Measurements from ENCODE around the gene HECA. TPM values are rescaled to one million over a fixed set of nuclear protein-coding genes. Genes with fewer than 3 reads are reported as not detected.

Gene HECA
- polyA plus RNA-seq, 2 of the 4 experiments (the other 2 are of a cell fraction), result 1.3 to 2.2 TPM

GRCh38 chr6:139108378-139108777 is 26.5 kb upstream of the HECA start:
- no peak overlapping the region for H3K4me2 ChIP-seq
- no peak overlapping the region for H3K4me3 ChIP-seq
- CTCF ChIA-PET, result interaction anchor here (1.3 kb wide), 1 partner anchor 10 kb away, joined by 3 read pairs; no protein-coding TSS in a partner anchor
- TF ChIP-seq CBX8 (IDR thresholded peaks at IDR 0.05) (no peak), NPAS2 (CRISPR knock-in tag; IDR thresholded peaks at IDR 0.05; ENCODE audit: borderline replicate concordance) (no peak), ZNF302 (CRISPR knock-in tag; IDR thresholded peaks at IDR 0.05) (no peak), HOXB5 (CRISPR knock-in tag; IDR thresholded peaks at IDR 0.05) (no peak), MAFK (IDR thresholded peaks at IDR 0.05; ENCODE audit: partially characterized antibody) (no peak), ESRRA (IDR thresholded peaks at IDR 0.05; ENCODE audit: borderline replicate concordance, low read length) (no peak), PHF8 (IDR thresholded peaks at IDR 0.05; ENCODE audit: borderline replicate concordance, low read depth) (no peak), TFCP2L1 (CRISPR knock-in tag; IDR thresholded peaks at IDR 0.05) (no peak), GATA3 (IDR thresholded peaks at IDR 0.05; ENCODE audit: borderline replicate concordance) (no peak), FOSB (CRISPR knock-in tag; IDR thresholded peaks at IDR 0.05) (no peak), NFE2L2 (conservative IDR thresholded peaks at IDR 0.05; ENCODE audit: low read length) (no peak)
- TF ChIP-seq, protein P1, sequence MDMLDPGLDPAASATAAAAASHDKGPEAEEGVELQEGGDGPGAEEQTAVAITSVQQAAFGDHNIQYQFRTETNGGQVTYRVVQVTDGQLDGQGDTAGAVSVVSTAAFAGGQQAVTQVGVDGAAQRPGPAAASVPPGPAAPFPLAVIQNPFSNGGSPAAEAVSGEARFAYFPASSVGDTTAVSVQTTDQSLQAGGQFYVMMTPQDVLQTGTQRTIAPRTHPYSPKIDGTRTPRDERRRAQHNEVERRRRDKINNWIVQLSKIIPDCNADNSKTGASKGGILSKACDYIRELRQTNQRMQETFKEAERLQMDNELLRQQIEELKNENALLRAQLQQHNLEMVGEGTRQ (IDR thresholded peaks at IDR 0.05), result no peak
- H3K9me3 ChIP-seq, result no peaks in the 10 kb centered on the region
- DNase-seq (ENCODE audit: low read depth in 1 of 2, low spot score in 1 of 2), result no peak
- POLR2A ChIA-PET, result no interaction called here
- no peak overlapping the region for H3K27ac ChIP-seq
- no peaks in the 10 kb centered on the region for H3K4me1 ChIP-seq
- ATAC-seq, result no peak
- FAIRE-seq, result no peak
- 83% methylated on average over 8 of the region's 8 CpGs for WGBS (ENCODE audit: missing lambda C conversion rate)

DNA sequence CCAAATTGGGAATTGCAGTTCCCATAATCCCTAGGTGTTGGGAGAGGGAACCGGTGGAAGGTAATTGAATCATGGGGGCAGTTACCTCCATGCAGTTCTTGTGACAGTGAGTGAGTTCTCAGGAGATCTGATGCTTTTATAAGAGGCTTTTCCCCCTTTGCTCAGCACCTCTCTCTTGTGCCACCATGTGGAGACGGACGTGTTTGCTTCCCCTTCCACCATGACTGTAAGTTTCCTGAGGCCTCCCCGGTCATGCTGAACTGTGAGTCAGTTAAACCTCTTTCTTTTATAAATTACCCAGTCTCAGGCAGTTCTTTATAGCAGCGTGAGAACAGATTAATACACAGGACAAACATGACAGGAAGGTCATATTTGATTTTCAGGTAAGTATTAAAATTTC is 25.3 kb upstream of the HECA start:
- FAIRE-seq (no peak), ATAC-seq (peak in 1 of 2 experiments; percentile 54; a peak in 2 of 6 replicates), DNase-seq (ENCODE audit: low read depth in 1 of 2, low spot score in 1 of 2) (peak in 1 of 2 experiments; percentile 46)
- H3K27ac ChIP-seq, result no peak overlapping the region
- POLR2A ChIA-PET, result no interaction called here
- TF ChIP-seq SMC3 (IDR thresholded peaks at IDR 0.05) (peak; percentile 12; the same call in 1 of the 3 replicates), BCL3 (IDR thresholded peaks at IDR 0.05) (no peak), HOXB5 (CRISPR knock-in tag; IDR thresholded peaks at IDR 0.05) (no peak), RAD21 (conservative IDR thresholded peaks at IDR 0.05 in 1 of 2, IDR thresholded peaks at IDR 0.05 in 1 of 2) (peak in 1 of 2 experiments; percentile 36; a peak in 2 of 5 replicates)
- no peak overlapping the region for H3K4me3 ChIP-seq
- no peaks in the 10 kb centered on the region for H3K9me3 ChIP-seq
- H3K4me2 ChIP-seq, result no peak overlapping the region
- H3K4me1 ChIP-seq, result no peaks in the 10 kb centered on the region
- CTCF ChIA-PET, result interaction anchor here (1.3 kb wide), 1 partner anchor 8 kb away, joined by 3 read pairs; no protein-coding TSS in a partner anchor
- 37% methylated on average over 5 of the region's 5 CpGs for WGBS (ENCODE audit: missing lambda C conversion rate)

- ATAC-seq, result no peak
- no peak for DNase-seq (ENCODE audit: low read depth in 1 of 2, low spot score in 1 of 2)
- CTCF ChIA-PET, result no interaction called here
- H3K4me1 ChIP-seq, result no peaks in the 10 kb centered on the region
- FAIRE-seq, result no peak
- no peak overlapping the region for H3K27ac ChIP-seq
- POLR2A ChIA-PET, result no interaction called here
- TF ChIP-seq MAZ (IDR thresholded peaks at IDR 0.05; ENCODE audit: borderline replicate concordance, low read depth, low read length), result no peak
- no peak for TF ChIP-seq CHD2 (IDR thresholded peaks at IDR 0.05; ENCODE audit: low read length, partially characterized antibody)
- no peak for TF ChIP-seq RARB (CRISPR knock-in tag; IDR thresholded peaks at IDR 0.05)
- TF ChIP-seq PHF8 (IDR thresholded peaks at IDR 0.05; ENCODE audit: borderline replicate concordance, low read depth), result no peak
- TF ChIP-seq CHD4 (IDR thresholded peaks at IDR 0.05; ENCODE audit: borderline replicate concordance), result no peak
- TF ChIP-seq, protein P2, sequence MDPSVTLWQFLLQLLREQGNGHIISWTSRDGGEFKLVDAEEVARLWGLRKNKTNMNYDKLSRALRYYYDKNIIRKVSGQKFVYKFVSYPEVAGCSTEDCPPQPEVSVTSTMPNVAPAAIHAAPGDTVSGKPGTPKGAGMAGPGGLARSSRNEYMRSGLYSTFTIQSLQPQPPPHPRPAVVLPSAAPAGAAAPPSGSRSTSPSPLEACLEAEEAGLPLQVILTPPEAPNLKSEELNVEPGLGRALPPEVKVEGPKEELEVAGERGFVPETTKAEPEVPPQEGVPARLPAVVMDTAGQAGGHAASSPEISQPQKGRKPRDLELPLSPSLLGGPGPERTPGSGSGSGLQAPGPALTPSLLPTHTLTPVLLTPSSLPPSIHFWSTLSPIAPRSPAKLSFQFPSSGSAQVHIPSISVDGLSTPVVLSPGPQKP (IDR thresholded peaks at IDR 0.05; ENCODE audit: low read depth, low read length), result no peak
- TF ChIP-seq KDM1A (IDR thresholded peaks at IDR 0.05; ENCODE audit: low read depth), result no peak
- TF ChIP-seq BCL3 (IDR thresholded peaks at IDR 0.05), result no peak
- no peak for TF ChIP-seq BHLHE40 (IDR thresholded peaks at IDR 0.05; ENCODE audit: low read depth, low read length)
- no peak for TF ChIP-seq RFX5 (IDR thresholded peaks at IDR 0.05)
- TF ChIP-seq CBX2 (IDR thresholded peaks at IDR 0.05; ENCODE audit: borderline replicate concordance, low read depth), result no peak
- TF ChIP-seq POLR2AphosphoS2 (conservative IDR thresholded peaks at IDR 0.05; ENCODE audit: low read length), result no peak
- no peak for TF ChIP-seq TP53 (CRISPR knock-in tag; IDR thresholded peaks at IDR 0.05)
- WGBS (ENCODE audit: missing lambda C conversion rate), result 11% methylated on average over 3 of the region's 3 CpGs
- H3K9me3 ChIP-seq, result no peaks in the 10 kb centered on the region
- H3K4me2 ChIP-seq, result no peak overlapping the region
- no peak overlapping the region for H3K4me3 ChIP-seq
These were observed 22.7 kb upstream of the HECA start for GRCh38 chr6:139112146-139112545.

Data from A549 (cell line).